Psoas muscle (tissue), 8 donors: ENCODE results near the gene XKRX. TPM values are rescaled to one million over a fixed set of nuclear protein-coding genes. Genes with fewer than 3 reads are reported as not detected.

Experiments used
- ATAC-seq, 4 donors: fragments of 200-7000 bp; cut with Tn5 transposase; one replicate each; pipeline ENCODE4 v1.9.1; 2020; ENCODE audit warnings: moderate library complexity in 3 of 4, mild to moderate bottlenecking in 2 of 4
- DNase-seq, 2 donors: peaks; one replicate each; pipeline ENCODE4 v3.0.0-alpha.2; 2020
- H3K27ac ChIP-seq: fragments of 200-600 bp; one replicate; pipeline ENCODE4 v1.8.0; 2022
- H3K27me3 ChIP-seq, 3 donors: fragments of 200-600 bp in 1 of 3; one replicate each; pipeline versions ENCODE4 v1.6.1 to v1.8.0; 2013 to 2022; ENCODE audit warnings: low read length in 2 of 3, mild to moderate bottlenecking in 2 of 3, moderate library complexity in 1 of 3; ENCODE audit not compliant: insufficient read depth in 3 of 3
- H3K36me3 ChIP-seq, 2 donors: fragments of 200-600 bp in 1 of 2; one replicate each; pipeline versions ENCODE4 v1.6.1 to v1.8.0; 2013 to 2022; ENCODE audit warnings: low read depth in 1 of 2, mild to moderate bottlenecking in 1 of 2, moderate library complexity in 1 of 2; ENCODE audit not compliant: insufficient read depth in 1 of 2
- H3K4me1 ChIP-seq: fragments of 200-600 bp; one replicate; pipeline ENCODE4 v1.8.0; 2022
- H3K4me3 ChIP-seq: fragments of 200-600 bp; one replicate; pipeline ENCODE4 v1.8.0; 2022; ENCODE audit warnings: mild to moderate bottlenecking
- H3K9me3 ChIP-seq: fragments of 200-600 bp; one replicate; pipeline ENCODE4 v1.8.0; 2022
- CTCF ChIP-seq: fragments of 200-600 bp; IDR thresholded peaks from one replicate; pipeline ENCODE4 v1.8.0; 2022; ENCODE audit warnings: antibody characterized with exemption
- WGBS, 3 donors: extraction: QIAGEN DNeasy Blood & Tissue Kit; methylation state at CpG; one replicate each; pipeline versions ENCODE4 v1.1.6 to v1.1.7; 2013; 5-methylcytosine and 5-hydroxymethylcytosine counted together
- intact Hi-C, 2 donors: fragments of 100-400 bp; cut with DNase I; formaldehyde crosslinking; loops; one replicate each; pipeline versions ENCODE4 v1.11.0 to v1.14.2; 2022
- polyA plus RNA-seq, 3 donors: library from polyadenylated mRNA; stranded (reverse); fragments of 200-250 nt; gene quantifications; one replicate each; pipeline ENCODE4 v1.2.3, GENCODE V29; 2013
- total RNA-seq, 4 donors: library from RNA; stranded (reverse); fragmentation: NEBNext Ultra II Directional in 2 of 4; extraction: Animal tissue kit (Norgen Biotek cat#: 25700) in 2 of 4; gene quantifications; one replicate each; pipeline versions ENCODE4 v1.2.1 to v1.2.4, GENCODE V29; 2021 to 2023
- donor health status: healthy with polysubstance abuse.
- donor health status: DM: no; HTN: no; CAD: no; lungs with moderate emphysema.
- donor health status: Bipolar disorder and iron deficiency.
- donor health status: healthy.
- donor health status: DM: yes; HTN: yes; CAD: no.
- donor health status: DM: no; HTN: no; CAD: no.
- donor health status: DM: no; HTN: no; CAD: no.
- donor health status: DM: yes; HTN: yes; CAD: no.

Gene XKRX
- total and polyA plus RNA-seq, 7 donors, result 0.05 to 0.28 (median 0.09) TPM; not detected in 2

GRCh38 chrX:100946299-100946927 lies 17.7 kb upstream of the XKRX start:
- intact Hi-C loops, result no loop called here
- TF ChIP-seq CTCF, result no peak
- no peaks in the 10 kb centered on the region for H3K9me3 ChIP-seq
- no peaks in the 10 kb centered on the region for H3K36me3 ChIP-seq
- no peaks in the 10 kb centered on the region for H3K27me3 ChIP-seq
- H3K4me3 ChIP-seq, result no peak overlapping the region
- DNase-seq (no peak), ATAC-seq (no peak)
- WGBS, 3 donors, result 21 to 46% (median 33%) methylated on average over 2 of the region's 2 CpGs
- H3K27ac ChIP-seq, result no peak overlapping the region
- no peaks in the 10 kb centered on the region for H3K4me1 ChIP-seq

- no peak for ATAC-seq
- DNase-seq, result no peak
- intact Hi-C loops, result no loop called here
- H3K36me3 ChIP-seq, result no peaks in the 10 kb centered on the region
- TF ChIP-seq CTCF, result no peak
- no peaks in the 10 kb centered on the region for H3K9me3 ChIP-seq
- no peaks in the 10 kb centered on the region for H3K27me3 ChIP-seq
- no peak overlapping the region for H3K27ac ChIP-seq
- H3K4me3 ChIP-seq, result no peak overlapping the region
- H3K4me1 ChIP-seq, result no peaks in the 10 kb centered on the region
- WGBS, 3 donors, result 88 to 94% (median 92%) methylated on average over 3 of the region's 3 CpGs
Observed at GRCh38 chrX:100944601-100945000, 15.9 kb upstream of the XKRX start.

- intact Hi-C loops, result no loop called here
- TF ChIP-seq CTCF, result no peak
- Histone ChIP-seq H3K4me1 (no peaks in the 10 kb centered on the region), H3K27ac (no peak overlapping the region), H3K36me3 (no peaks in the 10 kb centered on the region), H3K9me3 (no peaks in the 10 kb centered on the region), H3K4me3 (no peak overlapping the region), H3K27me3 (no peaks in the 10 kb centered on the region)
- ATAC-seq (no peak), DNase-seq (no peak)
- WGBS, 3 donors, result 45 to 59% (median 53%) methylated on average over 4 of the region's 4 CpGs
Observed at GRCh38 chrX:100939333-100939732, 10.6 kb upstream of the XKRX start.

- no peak for TF ChIP-seq CTCF
- no peak for ATAC-seq
- Histone ChIP-seq H3K27ac (no peak overlapping the region), H3K36me3 (no peaks in the 10 kb centered on the region), H3K9me3 (no peaks in the 10 kb centered on the region), H3K4me1 (no peaks in the 10 kb centered on the region), H3K4me3 (no peak overlapping the region), H3K27me3 (peaks cover 0 to 19% (median 0%) of the 10 kb centered on the region in 3 donors)
- intact Hi-C loops, result no loop called here
- WGBS, 3 donors, result 61 to 87% (median 66%) methylated on average over 2 of the region's 2 CpGs
- DNase-seq, result no peak
Observed at GRCh38 chrX:100935767-100936166, 7.0 kb upstream of the XKRX start.

- intact Hi-C loops, result no loop called here
- H3K27ac ChIP-seq, result no peak overlapping the region
Observed at GRCh38 chrX:100931925-100932285, 3.2 kb upstream of the XKRX start.

More at GRCh38 chrX:100931925-100932285, 3.2 kb upstream of the XKRX start:
- Histone ChIP-seq H3K9me3 (no peaks in the 10 kb centered on the region), H3K4me3 (no peak overlapping the region), H3K4me1 (no peaks in the 10 kb centered on the region), H3K36me3 (no peaks in the 10 kb centered on the region), H3K27me3 (peaks cover 0 to 48% (median 0%) of the 10 kb centered on the region in 3 donors)
- ATAC-seq, result no peak
- no peak for DNase-seq
- 66 to 72% (median 66%) methylated on average over 3 of the region's 3 CpGs for WGBS, 3 donors
- TF ChIP-seq CTCF, result no peak
